Measurements from ENCODE around the gene VTI1A.

The VTI1A gene

DNA sequence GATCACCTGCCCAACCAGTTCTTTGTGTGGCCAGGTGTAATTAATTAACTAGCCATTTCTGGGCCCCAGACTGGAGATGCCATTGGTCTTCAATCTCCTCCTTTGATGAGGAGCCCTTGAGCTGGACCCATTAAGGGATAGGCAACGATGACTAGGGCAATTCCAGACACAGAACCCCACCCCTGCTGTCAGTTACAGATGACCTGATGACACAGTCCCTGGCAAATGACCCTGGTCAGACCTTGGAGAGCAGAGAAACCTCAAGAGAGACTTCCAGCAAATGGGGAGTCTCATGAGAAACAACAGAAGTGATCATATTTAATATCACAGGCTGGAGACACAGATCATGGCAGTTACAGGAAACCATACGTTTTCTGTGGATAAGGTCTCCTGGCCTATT is 401.2 kb downstream of the VTI1A start:
- TF ChIP-seq CTCF (IDR thresholded peaks at IDR 0.05; ENCODE audit: control insufficient read depth, insufficient read depth, low read depth, low read length, missing control alignments): no peak
- DNase-seq (ENCODE audit: low read depth): no peak
- H3K4me3 ChIP-seq (ENCODE audit: control insufficient read depth, low read depth, low read length): no peak overlapping the region

- no peak for TF ChIP-seq CTCF (IDR thresholded peaks at IDR 0.05; ENCODE audit: control insufficient read depth, insufficient read depth, low read depth, low read length, missing control alignments)
- H3K4me3 ChIP-seq (ENCODE audit: control insufficient read depth, low read depth, low read length): no peak overlapping the region
- no peak for DNase-seq (ENCODE audit: low read depth)
Observed at GRCh38 chr10:112848868-112849430, 401.9 kb downstream of the VTI1A start.

DNA sequence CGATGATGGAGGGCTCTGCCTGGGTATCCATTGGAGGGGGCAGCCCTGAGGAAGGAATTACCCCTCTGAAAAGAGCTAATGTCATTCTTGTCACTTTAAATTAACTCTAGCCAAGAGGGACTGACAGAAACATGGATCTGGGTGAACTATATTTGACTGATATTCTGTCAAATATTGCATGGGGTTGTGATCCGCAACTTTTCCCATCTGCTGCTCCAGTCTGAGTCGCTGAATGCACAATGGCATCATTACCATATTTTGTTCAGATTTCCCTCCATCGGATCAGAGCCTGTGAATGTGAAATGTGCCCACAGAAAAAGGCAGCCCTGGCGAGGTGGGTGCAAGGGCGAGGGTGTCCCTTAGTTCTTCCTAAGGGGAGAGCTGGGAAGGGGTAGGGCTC is 402.5 kb downstream of the VTI1A start:
- no peak for TF ChIP-seq CTCF (IDR thresholded peaks at IDR 0.05; ENCODE audit: control insufficient read depth, insufficient read depth, low read depth, low read length, missing control alignments)
- DNase-seq (ENCODE audit: low read depth): no peak
- H3K4me3 ChIP-seq (ENCODE audit: control insufficient read depth, low read depth, low read length): no peak overlapping the region

DNA sequence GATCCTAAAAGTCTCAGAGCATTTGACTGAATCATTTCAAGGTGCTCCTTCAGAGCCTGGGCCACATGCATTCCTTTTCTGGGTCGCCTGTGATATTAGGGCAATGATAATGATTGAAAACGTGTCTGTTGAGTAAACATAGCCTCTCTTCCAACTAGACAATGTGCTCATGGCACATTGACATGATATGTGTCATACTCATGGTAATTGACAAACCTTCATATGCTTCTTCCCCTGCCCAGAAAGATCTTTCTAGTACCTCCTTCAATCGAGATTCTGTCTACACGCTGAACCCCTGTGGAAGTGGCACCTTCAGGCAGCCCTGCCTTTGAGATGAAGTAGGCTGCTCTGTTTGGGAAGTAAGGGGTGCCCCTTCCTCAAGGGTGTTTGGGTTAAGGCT is 404.2 kb downstream of the VTI1A start:
- no peak for TF ChIP-seq CTCF (IDR thresholded peaks at IDR 0.05; ENCODE audit: control insufficient read depth, insufficient read depth, low read depth, low read length, missing control alignments)
- DNase-seq (ENCODE audit: low read depth): no peak

DNA sequence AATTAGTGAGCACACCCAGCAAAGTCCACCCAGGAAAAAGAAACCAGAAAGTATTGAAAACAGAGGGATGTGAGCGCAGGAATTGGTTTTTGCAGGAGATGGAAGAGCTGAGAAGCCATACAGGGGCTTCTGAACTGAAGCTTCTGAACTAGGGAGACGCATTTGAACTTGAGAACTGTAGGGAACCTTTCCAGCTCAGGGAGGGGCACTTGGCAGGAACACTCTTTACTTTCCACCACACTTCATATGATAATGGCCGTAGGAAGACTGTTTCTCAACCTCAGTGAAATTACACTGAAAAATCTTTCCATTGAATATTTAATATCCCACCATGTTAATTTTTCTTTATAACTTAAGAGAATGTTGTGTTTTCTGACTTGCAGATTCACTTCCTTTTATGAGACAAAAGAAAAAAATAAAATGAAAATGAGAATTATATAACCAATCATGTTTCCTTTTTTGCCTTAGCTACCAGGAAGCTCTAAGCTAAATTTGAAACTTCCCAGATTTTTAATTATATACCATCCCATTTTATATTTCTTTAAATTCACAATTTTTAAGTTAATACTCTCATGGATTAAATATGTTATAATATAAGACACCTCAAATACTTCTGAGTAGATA is 404.7 kb downstream of the VTI1A start:
- no peak for TF ChIP-seq CTCF (IDR thresholded peaks at IDR 0.05; ENCODE audit: control insufficient read depth, insufficient read depth, low read depth, low read length, missing control alignments)
- H3K4me3 ChIP-seq (ENCODE audit: control insufficient read depth, low read depth, low read length): no peak overlapping the region
- DNase-seq (ENCODE audit: low read depth): no peak

More for the DNA sequence above, 404.2 kb downstream of the VTI1A start:
- no peak overlapping the region for H3K4me3 ChIP-seq (ENCODE audit: control insufficient read depth, low read depth, low read length)

GRCh38 chr10:112852306-112852705 is 405.3 kb downstream of the VTI1A start:
- no peak for TF ChIP-seq CTCF (IDR thresholded peaks at IDR 0.05; ENCODE audit: control insufficient read depth, insufficient read depth, low read depth, low read length, missing control alignments)
- no peak overlapping the region for H3K4me3 ChIP-seq (ENCODE audit: control insufficient read depth, low read depth, low read length)
- no peak for DNase-seq (ENCODE audit: low read depth)
